Measurements from ENCODE around the gene CAPSL.
A peak's percentile ranks its signal among the peaks of the same experiment; 100 is the strongest.

The CAPSL gene

DNA sequence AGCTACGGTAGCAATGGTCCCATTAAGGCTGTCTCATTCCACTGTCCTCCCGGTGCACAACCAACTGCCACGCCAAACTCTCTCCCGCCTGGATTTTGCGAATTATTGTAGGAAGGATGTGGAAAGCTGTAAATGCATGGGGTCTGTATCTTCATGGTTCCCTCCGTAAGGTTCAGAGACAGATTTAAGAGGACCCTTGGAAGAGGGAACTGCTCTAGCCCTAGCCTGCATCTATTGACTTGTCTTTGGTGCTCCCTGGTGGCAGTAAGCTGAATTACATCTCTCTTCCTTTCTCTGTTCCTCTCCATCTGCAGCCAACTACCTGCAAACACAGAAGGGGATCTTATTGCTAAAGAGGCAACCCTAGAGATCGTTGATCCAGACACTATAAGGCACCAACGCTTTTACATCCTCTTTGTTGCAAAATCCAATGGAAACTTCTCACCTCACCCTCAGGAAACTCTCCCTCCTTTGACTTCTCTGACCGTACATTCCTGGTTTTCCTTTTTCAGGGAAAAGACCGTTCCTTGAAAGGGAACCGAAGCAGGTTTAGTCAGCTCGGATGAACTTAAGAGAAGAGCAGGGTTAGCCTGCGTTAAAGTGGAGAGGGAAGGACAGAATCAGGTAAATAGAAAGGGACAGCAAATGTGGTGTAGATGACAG is 11.9 kb downstream of the CAPSL start:
- peaks cover 34% of the 10 kb centered on the region for H3K4me1 Mint-ChIP-seq
- H3K4me3 Mint-ChIP-seq = peak overlapping the region; percentile 47
- no peaks in the 10 kb centered on the region for H3K9me3 Mint-ChIP-seq
- peaks cover 3% of the 10 kb centered on the region for H3K36me3 Mint-ChIP-seq (ENCODE audit: insufficient read depth)
- H3K27me3 Mint-ChIP-seq = peaks cover 24% of the 10 kb centered on the region
- H3K27ac Mint-ChIP-seq (ENCODE audit: low read depth) = no peak overlapping the region
- ATAC-seq (replicated peaks; ENCODE audit: extremely low read depth, poor library complexity, severe bottlenecking) (peak; percentile 24), DNase-seq (ENCODE audit: low spot score in 2 of 2) (peak; percentile 58 to 59)

DNA sequence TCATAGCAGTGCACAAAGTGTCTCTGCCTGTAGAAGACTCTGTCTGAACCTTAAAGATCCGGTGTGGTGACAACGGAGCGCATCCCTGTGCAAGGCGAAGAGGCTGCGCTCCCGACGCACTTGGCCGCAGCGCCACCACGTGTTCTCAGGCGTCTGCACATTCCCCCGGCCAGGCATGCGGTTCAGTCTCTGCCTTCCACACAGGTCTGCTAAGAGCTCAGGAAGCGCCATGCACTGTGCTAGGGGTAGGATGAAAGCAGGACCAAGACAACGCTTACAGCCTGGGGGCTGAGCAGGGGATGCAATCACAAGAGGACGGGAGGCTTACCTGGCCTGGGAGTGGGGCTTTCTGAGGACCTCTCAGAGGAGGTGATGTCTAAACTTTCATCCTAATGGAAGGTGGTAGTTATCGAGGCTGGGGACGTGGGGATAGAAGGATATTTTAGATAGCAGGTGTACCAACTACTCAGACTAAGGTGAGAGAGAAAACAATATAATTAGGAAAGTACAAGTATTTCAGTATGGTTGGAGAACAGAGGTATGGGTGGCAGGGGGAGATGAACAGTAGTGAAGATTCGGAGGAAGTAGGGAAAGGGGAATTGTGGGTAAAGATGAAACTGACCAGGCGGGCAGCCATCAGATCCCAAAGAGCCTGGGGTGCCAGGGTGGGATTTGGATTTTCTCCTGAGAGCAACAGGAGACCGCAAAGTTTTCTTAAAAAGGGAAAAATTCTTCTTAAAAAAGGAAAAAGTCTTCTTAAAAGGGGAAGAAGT is 13.3 kb downstream of the CAPSL start:
- no peaks in the 10 kb centered on the region for H3K9me3 Mint-ChIP-seq
- peaks cover 4% of the 10 kb centered on the region for H3K36me3 Mint-ChIP-seq (ENCODE audit: insufficient read depth)
- peak overlapping the region; percentile 76 for H3K4me3 Mint-ChIP-seq
- ATAC-seq (replicated peaks; ENCODE audit: extremely low read depth, poor library complexity, severe bottlenecking) (peak; percentile 95), DNase-seq (ENCODE audit: low spot score in 2 of 2) (peak; percentile 72 to 74)
- H3K27me3 Mint-ChIP-seq = peaks cover 24% of the 10 kb centered on the region
- peak overlapping the region; percentile 77 for H3K27ac Mint-ChIP-seq (ENCODE audit: low read depth)
- peaks cover 34% of the 10 kb centered on the region for H3K4me1 Mint-ChIP-seq

DNA sequence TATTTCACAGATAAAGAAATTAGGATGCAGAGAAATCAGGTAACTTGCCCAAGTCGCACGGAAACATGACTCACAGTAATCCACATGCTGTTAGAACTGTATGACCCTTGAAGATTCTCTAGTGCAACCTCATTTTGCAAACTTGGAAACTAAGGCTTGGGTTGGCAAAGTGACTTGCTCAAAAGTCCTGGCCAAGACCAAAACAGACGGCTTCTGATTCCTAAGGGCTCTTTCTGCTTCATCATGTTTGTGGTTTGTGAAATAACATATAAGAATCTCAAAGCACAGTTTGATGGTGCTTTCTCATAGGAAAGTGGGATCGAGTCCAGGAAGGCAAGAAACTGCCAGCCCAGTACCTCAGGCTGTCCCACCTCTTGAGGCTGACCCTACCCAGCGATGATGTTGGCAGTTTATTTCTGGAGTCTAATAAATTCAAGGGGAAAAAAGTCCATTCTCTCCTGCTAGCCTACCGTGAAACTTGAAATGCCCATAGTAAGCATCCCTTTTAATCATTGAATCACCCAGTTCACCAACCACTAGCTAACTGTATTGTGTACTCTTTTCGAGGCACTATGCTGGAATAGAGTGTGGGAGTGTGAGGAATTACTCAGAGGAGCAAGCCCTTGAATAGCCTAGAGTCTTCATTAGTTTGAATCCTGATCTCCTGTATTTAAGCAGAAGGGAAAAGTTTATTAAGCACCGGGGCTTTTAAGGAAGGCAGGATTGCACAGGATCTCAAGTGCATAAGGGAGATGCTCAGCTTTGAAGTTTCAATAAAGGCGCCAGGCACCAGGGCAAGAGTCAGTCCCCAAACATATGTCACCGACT is 14.1 kb downstream of the CAPSL start:
- Mint-ChIP-seq H3K27ac (ENCODE audit: low read depth) (peak overlapping the region; percentile 77), H3K36me3 (ENCODE audit: insufficient read depth) (peaks cover 6% of the 10 kb centered on the region), H3K4me1 (peaks cover 34% of the 10 kb centered on the region), H3K9me3 (peaks cover 5% of the 10 kb centered on the region), H3K27me3 (peaks cover 24% of the 10 kb centered on the region), H3K4me3 (peak overlapping the region; percentile 76)
- ATAC-seq (replicated peaks; ENCODE audit: extremely low read depth, poor library complexity, severe bottlenecking) (no peak), DNase-seq (ENCODE audit: low spot score in 2 of 2) (no peak)

DNA sequence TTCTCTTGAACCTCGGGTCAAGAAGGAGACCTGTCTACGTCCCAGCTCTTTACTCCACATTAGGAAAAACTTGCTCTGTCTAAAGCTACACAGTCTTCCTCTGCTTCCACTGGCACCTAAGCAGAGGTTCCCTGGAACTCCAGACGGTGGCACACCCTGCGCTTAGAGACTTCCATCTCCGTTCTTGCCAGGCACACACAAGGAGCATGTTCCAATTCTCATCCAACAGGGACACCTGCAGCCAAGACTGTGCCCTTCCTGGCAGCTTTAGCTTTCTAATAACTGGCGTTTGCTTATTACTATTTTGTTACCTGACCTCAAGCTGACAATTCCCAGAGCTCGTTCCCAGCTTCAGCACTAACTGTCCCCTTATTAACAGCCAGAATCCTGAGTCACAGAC is 16.0 kb downstream of the CAPSL start:
- H3K4me3 Mint-ChIP-seq = no peak overlapping the region
- DNase-seq (ENCODE audit: low spot score in 2 of 2) (no peak), ATAC-seq (replicated peaks; ENCODE audit: extremely low read depth, poor library complexity, severe bottlenecking) (no peak)
- peaks cover 6% of the 10 kb centered on the region for H3K36me3 Mint-ChIP-seq (ENCODE audit: insufficient read depth)
- H3K27me3 Mint-ChIP-seq = peaks cover 9% of the 10 kb centered on the region
- peaks cover 34% of the 10 kb centered on the region for H3K4me1 Mint-ChIP-seq
- H3K9me3 Mint-ChIP-seq = peaks cover 7% of the 10 kb centered on the region
- no peak overlapping the region for H3K27ac Mint-ChIP-seq (ENCODE audit: low read depth)

DNA sequence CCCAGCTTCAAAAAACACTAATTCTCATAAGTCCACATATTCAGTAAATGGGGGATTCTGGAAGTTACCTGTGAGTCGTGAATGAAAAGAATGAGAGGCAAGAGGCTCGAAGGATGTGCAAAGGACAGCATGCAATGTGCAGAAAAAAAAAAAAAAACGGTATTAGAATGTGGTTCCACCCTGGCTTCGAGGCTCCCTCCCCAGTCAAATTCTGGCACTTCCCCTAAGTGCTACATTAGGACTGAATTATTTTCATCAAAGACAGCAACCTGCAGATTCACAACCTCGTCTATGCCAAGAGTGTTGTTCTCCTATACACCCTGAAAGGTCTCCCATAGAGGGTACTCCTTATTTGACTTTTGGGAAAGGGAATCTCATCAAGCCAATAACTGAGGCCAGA is 16.5 kb downstream of the CAPSL start:
- no peak for DNase-seq (ENCODE audit: low spot score in 2 of 2)
- no peak for ATAC-seq (replicated peaks; ENCODE audit: extremely low read depth, poor library complexity, severe bottlenecking)
- Mint-ChIP-seq H3K4me3 (no peak overlapping the region), H3K27me3 (peaks cover 4% of the 10 kb centered on the region), H3K27ac (ENCODE audit: low read depth) (no peak overlapping the region), H3K9me3 (peaks cover 7% of the 10 kb centered on the region), H3K36me3 (ENCODE audit: insufficient read depth) (peaks cover 6% of the 10 kb centered on the region), H3K4me1 (peaks cover 34% of the 10 kb centered on the region)

DNA sequence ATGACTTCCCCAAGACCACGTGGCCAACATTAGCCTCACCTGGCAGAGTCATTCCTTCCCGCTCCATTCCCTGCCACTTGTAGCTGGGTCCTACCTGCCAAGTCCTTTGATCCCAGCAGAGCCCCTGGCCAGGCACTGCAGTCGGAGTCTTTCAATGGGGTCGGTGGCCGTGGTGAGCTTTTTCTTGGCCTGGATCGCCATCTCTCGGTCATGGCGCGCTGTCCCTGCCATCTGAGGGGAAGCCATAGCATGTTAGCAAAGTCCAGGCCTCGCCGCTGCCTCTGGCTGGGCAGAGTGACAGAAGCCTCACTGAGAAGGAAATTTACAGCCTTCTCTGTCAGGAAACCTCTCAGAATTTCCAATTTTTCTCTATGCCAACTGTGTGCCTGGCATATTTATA is 17.5 kb downstream of the CAPSL start:
- ATAC-seq (replicated peaks; ENCODE audit: extremely low read depth, poor library complexity, severe bottlenecking) (no peak), DNase-seq (ENCODE audit: low spot score in 2 of 2) (no peak)
- no peaks in the 10 kb centered on the region for H3K27me3 Mint-ChIP-seq
- H3K9me3 Mint-ChIP-seq = peaks cover 7% of the 10 kb centered on the region
- H3K27ac Mint-ChIP-seq (ENCODE audit: low read depth) = no peak overlapping the region
- H3K4me3 Mint-ChIP-seq = no peak overlapping the region
- peaks cover 6% of the 10 kb centered on the region for H3K36me3 Mint-ChIP-seq (ENCODE audit: insufficient read depth)
- H3K4me1 Mint-ChIP-seq = peaks cover 24% of the 10 kb centered on the region

DNA sequence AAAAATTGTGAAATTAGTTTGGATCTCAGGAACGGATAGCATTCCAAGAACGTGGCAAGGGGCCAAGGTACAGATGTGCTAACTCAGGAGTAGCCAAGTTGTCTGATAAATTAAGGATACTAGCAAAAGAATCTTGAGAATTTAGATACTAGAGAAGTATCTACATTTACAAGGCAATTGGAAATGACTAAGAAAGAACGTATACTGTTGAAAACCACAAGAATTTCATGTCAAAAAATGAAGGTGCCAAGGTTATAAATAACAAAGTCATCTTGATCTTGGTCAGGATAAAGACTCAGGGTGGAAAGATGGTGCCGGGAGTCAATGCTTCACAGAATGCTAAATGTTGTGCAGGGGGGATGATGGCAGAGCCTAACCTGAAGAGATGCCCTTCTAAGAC is 19.2 kb downstream of the CAPSL start:
- DNase-seq (ENCODE audit: low spot score in 2 of 2) = no peak
- no peaks in the 10 kb centered on the region for H3K27me3 Mint-ChIP-seq
- no peak for ATAC-seq (replicated peaks; ENCODE audit: extremely low read depth, poor library complexity, severe bottlenecking)
- peaks cover 8% of the 10 kb centered on the region for H3K4me1 Mint-ChIP-seq
- no peak overlapping the region for H3K27ac Mint-ChIP-seq (ENCODE audit: low read depth)
- H3K4me3 Mint-ChIP-seq = no peak overlapping the region
- H3K36me3 Mint-ChIP-seq (ENCODE audit: insufficient read depth) = peaks cover 6% of the 10 kb centered on the region
- H3K9me3 Mint-ChIP-seq = peaks cover 7% of the 10 kb centered on the region

DNA sequence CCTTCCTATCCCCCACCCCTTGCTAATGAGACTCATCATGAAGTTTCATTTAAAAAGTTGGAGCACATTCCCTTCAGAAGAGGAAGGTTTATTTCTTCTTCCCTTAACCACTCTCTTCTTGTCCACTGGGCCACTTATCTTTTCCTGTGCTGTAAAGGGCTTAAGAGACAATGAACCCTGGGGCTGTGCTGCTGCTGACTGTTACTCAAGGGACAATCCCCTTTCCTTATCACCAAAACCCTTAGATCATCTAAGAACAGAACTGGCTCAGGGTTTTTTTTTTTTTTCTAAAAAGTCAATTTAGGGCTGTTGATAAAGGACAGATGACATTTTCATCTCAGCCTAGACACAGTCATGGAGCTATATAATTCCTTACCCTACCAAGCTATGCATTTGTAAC is 29.6 kb downstream of the CAPSL start:
- Mint-ChIP-seq H3K9me3 (no peaks in the 10 kb centered on the region), H3K4me1 (peaks cover 23% of the 10 kb centered on the region), H3K36me3 (ENCODE audit: insufficient read depth) (no peaks in the 10 kb centered on the region), H3K27me3 (no peaks in the 10 kb centered on the region), H3K27ac (ENCODE audit: low read depth) (no peak overlapping the region), H3K4me3 (no peak overlapping the region)
- DNase-seq (ENCODE audit: low spot score in 2 of 2) = no peak
- no peak for ATAC-seq (replicated peaks; ENCODE audit: extremely low read depth, poor library complexity, severe bottlenecking)

DNA sequence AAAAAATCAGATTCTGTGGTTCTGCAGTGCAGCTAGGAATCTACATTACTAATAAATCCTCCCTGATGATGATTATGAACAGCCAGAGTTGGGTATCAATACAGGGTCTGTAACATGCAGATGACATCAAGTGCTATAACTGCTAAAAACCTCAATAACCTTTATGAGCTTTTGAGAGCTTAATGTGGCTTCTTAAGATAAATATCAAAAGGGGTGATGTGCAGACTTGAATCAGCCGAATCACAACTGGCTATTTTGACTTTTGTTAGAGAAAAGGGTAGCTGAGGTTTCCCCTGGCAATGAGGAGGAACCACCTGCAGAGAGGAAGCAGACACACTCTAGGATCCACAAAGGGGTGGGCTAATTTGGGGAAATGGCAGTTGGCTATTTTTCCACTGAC is 30.2 kb downstream of the CAPSL start:
- no peak for DNase-seq (ENCODE audit: low spot score in 2 of 2)

DNA sequence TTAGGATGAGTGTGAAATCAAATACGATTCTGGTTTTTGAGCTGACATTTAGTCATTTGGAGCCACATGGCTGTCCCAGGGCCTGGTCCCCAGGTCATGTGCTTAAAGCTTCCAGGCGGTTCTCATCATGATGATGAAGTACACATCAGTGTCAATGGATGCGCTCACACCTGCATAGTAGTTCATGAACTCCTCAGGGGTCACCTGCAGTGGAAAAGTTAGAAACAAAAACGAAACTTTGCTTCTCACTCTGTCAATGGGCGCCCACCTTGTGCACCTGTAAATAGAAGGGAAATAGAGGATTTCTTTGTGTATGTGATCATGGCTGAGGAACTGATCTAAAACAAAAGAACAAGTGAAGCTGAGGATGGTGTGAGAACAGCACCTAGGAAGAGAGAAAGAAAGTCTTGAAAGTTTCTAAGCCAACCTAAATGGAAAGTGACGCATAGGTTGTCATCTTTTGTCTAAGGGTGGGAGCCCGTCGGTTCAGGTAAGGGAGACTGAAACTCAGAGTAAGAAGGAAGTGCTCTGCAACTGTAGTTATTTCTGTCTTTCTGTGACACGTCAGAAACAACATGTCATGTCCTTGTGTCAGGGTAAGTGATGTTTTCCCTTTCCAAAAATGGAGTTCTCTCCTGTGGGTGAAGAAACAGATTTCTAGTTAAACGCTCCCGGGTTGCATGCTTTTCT is 33.8 kb downstream of the CAPSL start:
- Mint-ChIP-seq H3K27ac (ENCODE audit: low read depth) (peak overlapping the region; percentile 30), H3K36me3 (ENCODE audit: insufficient read depth) (no peaks in the 10 kb centered on the region), H3K9me3 (no peaks in the 10 kb centered on the region), H3K4me3 (no peak overlapping the region), H3K27me3 (no peaks in the 10 kb centered on the region), H3K4me1 (peaks cover 46% of the 10 kb centered on the region)
- ATAC-seq (replicated peaks; ENCODE audit: extremely low read depth, poor library complexity, severe bottlenecking) = peak; percentile 57
- DNase-seq (ENCODE audit: low spot score in 2 of 2) = no peak

More for the DNA sequence above, 30.2 kb downstream of the CAPSL start:
- no peak for ATAC-seq (replicated peaks; ENCODE audit: extremely low read depth, poor library complexity, severe bottlenecking)
- Mint-ChIP-seq H3K27ac (ENCODE audit: low read depth) (no peak overlapping the region), H3K9me3 (no peaks in the 10 kb centered on the region), H3K4me1 (peaks cover 23% of the 10 kb centered on the region), H3K4me3 (no peak overlapping the region), H3K27me3 (no peaks in the 10 kb centered on the region), H3K36me3 (ENCODE audit: insufficient read depth) (no peaks in the 10 kb centered on the region)

DNA sequence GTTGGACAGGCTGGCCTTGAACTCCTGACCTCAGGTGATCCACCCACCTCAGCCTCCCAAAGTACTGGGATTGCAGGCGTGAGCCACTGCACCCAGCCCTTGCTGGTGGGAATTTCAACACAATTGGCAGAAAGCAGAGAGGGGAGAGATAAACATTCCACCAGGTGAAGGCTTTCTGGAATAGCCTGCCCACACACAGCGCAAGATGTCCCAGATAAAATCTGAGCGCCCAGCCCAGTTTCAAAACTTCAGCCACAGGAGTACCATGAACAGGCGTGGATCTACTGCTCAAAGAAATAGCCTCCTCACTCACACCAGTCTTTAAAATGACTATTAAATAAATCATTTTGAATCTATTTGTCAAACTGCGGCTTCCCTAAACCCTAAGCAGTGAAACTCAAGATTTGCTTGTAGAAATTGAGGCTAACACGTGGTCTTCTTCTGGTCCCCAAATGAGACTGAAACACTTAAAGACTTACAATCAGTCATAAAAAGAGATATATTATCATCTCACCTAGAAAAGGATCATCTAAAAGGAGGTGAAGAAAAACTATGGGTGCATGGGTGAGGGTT is 34.7 kb downstream of the CAPSL start:
- Mint-ChIP-seq H3K27ac (ENCODE audit: low read depth) (peak overlapping the region; percentile 27), H3K9me3 (no peaks in the 10 kb centered on the region), H3K4me1 (peaks cover 50% of the 10 kb centered on the region), H3K4me3 (no peak overlapping the region), H3K27me3 (no peaks in the 10 kb centered on the region), H3K36me3 (ENCODE audit: insufficient read depth) (no peaks in the 10 kb centered on the region)
- no peak for ATAC-seq (replicated peaks; ENCODE audit: extremely low read depth, poor library complexity, severe bottlenecking)
- DNase-seq (ENCODE audit: low spot score in 2 of 2) = no peak
